ENCODE results near the gene CKAP2L. TPM values are rescaled to one million over a fixed set of nuclear protein-coding genes. Genes with fewer than 3 reads are reported as not detected.

The CKAP2L gene
- total RNA-seq, 1 experiment from 2014 or later, result 23.3 TPM

GRCh38 chr2:112709703-112710102 lies 54.7 kb downstream of the CKAP2L start:
- Histone ChIP-seq H2BK15ac (ENCODE audit: low read depth, low read length) (no peak overlapping the region), H3K18ac (ENCODE audit: insufficient read length, low read depth, low read length) (no peak overlapping the region), H2BK12ac (ENCODE audit: insufficient read length, low read depth, low read length) (no peak overlapping the region), H4K20me1 (ENCODE audit: control insufficient read depth, insufficient read depth, insufficient read length) (no peaks in the 10 kb centered on the region), H3K9ac (ENCODE audit: extremely low read depth, insufficient read length, low read length) (no peak overlapping the region), H3K27ac (ENCODE audit: insufficient read length, low read depth, low read length) (no peak overlapping the region), H3K23ac (ENCODE audit: insufficient read length, low read depth, low read length) (no peak overlapping the region), H3K56ac (ENCODE audit: insufficient read length, low read depth, low read length) (no peak overlapping the region), H3K23me2 (ENCODE audit: insufficient read length, low read depth, low read length, poor library complexity, severe bottlenecking) (no peaks in the 10 kb centered on the region), H3K9me3 (ENCODE audit: control insufficient read depth, low read depth, low read length) (no peaks in the 10 kb centered on the region), H4K5ac (ENCODE audit: insufficient read length, low read depth, low read length) (no peak overlapping the region), H2BK5ac (ENCODE audit: insufficient read length, low read length) (no peak overlapping the region), H3K79me2 (ENCODE audit: insufficient read depth, low read length) (no peaks in the 10 kb centered on the region; the same call in 1 of the 2 replicates), H4K8ac (replicated peaks; ENCODE audit: insufficient read length, low read depth, low read length) (no peak overlapping the region), H2BK20ac (ENCODE audit: low read depth, low read length, poor library complexity, severe bottlenecking) (no peak overlapping the region), H3K79me1 (ENCODE audit: insufficient read depth, low read depth, low read length, poor library complexity, severe bottlenecking) (no peaks in the 10 kb centered on the region), H3K27me3 (ENCODE audit: insufficient read depth, low read length) (no peaks in the 10 kb centered on the region), H3K14ac (ENCODE audit: insufficient read depth, low read length) (no peak overlapping the region), H4K91ac (ENCODE audit: insufficient read length, low read depth, low read length) (no peak overlapping the region), H3K4ac (ENCODE audit: low read depth, low read length) (no peak overlapping the region), H3T11ph (ENCODE audit: low read length) (no peak overlapping the region), H3K4me1 (ENCODE audit: insufficient read depth, low read length) (no peaks in the 10 kb centered on the region), H2BK120ac (ENCODE audit: low read depth, low read length, poor library complexity, severe bottlenecking) (no peak overlapping the region), H2AK5ac (ENCODE audit: insufficient read length, low read length) (no peak overlapping the region), H3K4me2 (ENCODE audit: insufficient read depth, insufficient read length, low read length) (no peak overlapping the region), H2AFZ (ENCODE audit: low read length) (no peak overlapping the region)
- TF ChIP-seq, protein P1, sequence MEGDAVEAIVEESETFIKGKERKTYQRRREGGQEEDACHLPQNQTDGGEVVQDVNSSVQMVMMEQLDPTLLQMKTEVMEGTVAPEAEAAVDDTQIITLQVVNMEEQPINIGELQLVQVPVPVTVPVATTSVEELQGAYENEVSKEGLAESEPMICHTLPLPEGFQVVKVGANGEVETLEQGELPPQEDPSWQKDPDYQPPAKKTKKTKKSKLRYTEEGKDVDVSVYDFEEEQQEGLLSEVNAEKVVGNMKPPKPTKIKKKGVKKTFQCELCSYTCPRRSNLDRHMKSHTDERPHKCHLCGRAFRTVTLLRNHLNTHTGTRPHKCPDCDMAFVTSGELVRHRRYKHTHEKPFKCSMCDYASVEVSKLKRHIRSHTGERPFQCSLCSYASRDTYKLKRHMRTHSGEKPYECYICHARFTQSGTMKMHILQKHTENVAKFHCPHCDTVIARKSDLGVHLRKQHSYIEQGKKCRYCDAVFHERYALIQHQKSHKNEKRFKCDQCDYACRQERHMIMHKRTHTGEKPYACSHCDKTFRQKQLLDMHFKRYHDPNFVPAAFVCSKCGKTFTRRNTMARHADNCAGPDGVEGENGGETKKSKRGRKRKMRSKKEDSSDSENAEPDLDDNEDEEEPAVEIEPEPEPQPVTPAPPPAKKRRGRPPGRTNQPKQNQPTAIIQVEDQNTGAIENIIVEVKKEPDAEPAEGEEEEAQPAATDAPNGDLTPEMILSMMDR (conservative IDR thresholded peaks at IDR 0.05), result no peak
- Mint-ChIP-seq H3K36me3 (ENCODE audit: insufficient read depth in 1 of 3, low read depth in 3 of 3) (no peaks in the 10 kb centered on the region), H3K9me3 (no peaks in the 10 kb centered on the region; a peak in 1 of 5 replicates), H3K4me3 (no peak overlapping the region), H3K27me3 (ENCODE audit: low read depth) (peaks cover 12% of the 10 kb centered on the region), H3K4me1 (no peaks in the 10 kb centered on the region), H3K27ac (no peak overlapping the region; a peak in 1 of 7 replicates)
- no peak for DNase-seq
- no CpG with 5 or more reads among the region's 6 CpGs for WGBS (ENCODE audit: extremely low coverage, insufficient read length, low lambda C conversion rate)
